NK-92 treated with Interleukin-12 subunit alpha and Interleukin-12 subunit beta, amount 100 ng/mL, for 24 hours (cell line): ENCODE data around the gene GGT6.

ENCODE experiments used
- DNase-seq: peaks from one replicate; lab custom pipeline; 2025; lab: John Stamatoyannopoulos, UW

Gene GGT6

GRCh38 chr17:4537451-4538235, 22.7 kb downstream of the GGT6 start:
- DNase-seq, result no peak

- DNase-seq, result no peak
Observed at GRCh38 chr17:4536742-4537411, 23.5 kb downstream of the GGT6 start.

- no peak for DNase-seq
Observed at GRCh38 chr17:4536259-4536741, 24.1 kb downstream of the GGT6 start.

- no peak for DNase-seq
Observed at GRCh38 chr17:4535667-4536258, 24.6 kb downstream of the GGT6 start.

- DNase-seq, result no peak
Observed at GRCh38 chr17:4534928-4535666, 25.3 kb downstream of the GGT6 start.

GRCh38 chr17:4534515-4534914, 25.9 kb downstream of the GGT6 start:
- no peak for DNase-seq

- DNase-seq, result no peak
Observed at GRCh38 chr17:4533523-4534504, 26.6 kb downstream of the GGT6 start.

GRCh38 chr17:4532860-4533522, 27.4 kb downstream of the GGT6 start:
- no peak for DNase-seq

- DNase-seq, result no peak
Observed at GRCh38 chr17:4531988-4532736, 28.2 kb downstream of the GGT6 start.

- DNase-seq, result no peak
Observed at GRCh38 chr17:4530799-4531730, 29.3 kb downstream of the GGT6 start.

GRCh38 chr17:4529533-4530152, 30.7 kb downstream of the GGT6 start:
- no peak for DNase-seq

- DNase-seq, result no peak
Observed at GRCh38 chr17:4527566-4528125, 32.7 kb downstream of the GGT6 start.

- no peak for DNase-seq
Observed at GRCh38 chr17:4527134-4527533, 33.2 kb downstream of the GGT6 start.

GRCh38 chr17:4525691-4526397, 34.5 kb downstream of the GGT6 start:
- DNase-seq, result no peak

GRCh38 chr17:4523946-4524345, 36.4 kb downstream of the GGT6 start:
- no peak for DNase-seq

- no peak for DNase-seq
Observed at GRCh38 chr17:4522661-4523060, 37.7 kb downstream of the GGT6 start.

GRCh38 chr17:4520894-4521600, 39.3 kb downstream of the GGT6 start:
- no peak for DNase-seq
